ENCODE results near the gene PLA2G12A.

DNA sequence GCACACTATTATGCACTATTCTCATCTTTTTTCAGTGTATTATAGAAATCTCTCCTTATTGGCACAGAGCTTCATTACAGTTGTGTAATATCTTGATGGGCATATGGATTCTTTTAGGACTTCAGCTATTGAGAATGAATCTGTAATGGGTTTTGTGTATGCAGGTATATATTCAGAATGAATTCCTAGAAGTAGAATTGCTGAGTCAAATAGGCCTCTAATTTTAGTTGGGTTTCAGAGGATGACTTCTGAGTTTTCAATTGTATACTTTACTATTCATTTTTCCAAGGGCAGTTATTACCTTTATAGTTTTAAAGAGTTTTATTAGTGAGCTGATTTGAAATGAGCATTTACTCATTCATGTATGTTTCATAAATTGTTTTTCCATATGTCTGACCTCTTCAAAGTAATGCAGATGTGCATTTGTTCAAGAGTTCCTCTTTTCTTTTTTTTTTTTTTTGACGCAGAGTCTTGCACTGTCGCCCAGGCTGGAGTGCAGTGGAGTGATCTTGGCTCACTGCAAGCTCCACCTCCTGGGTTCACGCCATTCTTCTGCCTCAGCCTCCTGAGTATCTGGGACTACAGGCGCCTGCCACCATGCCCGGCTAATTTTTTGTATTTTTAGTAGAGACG is 46.1 kb downstream of the PLA2G12A start:
- no peak for TF ChIP-seq POLR2A (IDR thresholded peaks at IDR 0.05; ENCODE audit: low read depth, low read length)
- TF ChIP-seq TAF1 (IDR thresholded peaks at IDR 0.05; ENCODE audit: borderline replicate concordance, low read depth, low read length), result no peak
